Uterus (tissue), 4 donors: Measurements from ENCODE around the gene MOCOS. TPM values are rescaled to one million over a fixed set of nuclear protein-coding genes. Genes with fewer than 3 reads are reported as not detected.

Experiments used
- DNase-seq, 2 donors: peaks; one replicate each; pipeline ENCODE4 v3.0.0-alpha.2; 2019 to 2020
- H3K27ac ChIP-seq, 2 donors: fragments of 200-600 bp; sonication (generic); 1 replicate in 1 of 2; 2 replicates in 1 of 2; pipeline ENCODE4 v1.5.1; 2016 to 2018
- H3K27me3 ChIP-seq, 2 donors: fragments of 200-600 bp; sonication (generic); one replicate each; pipeline ENCODE4 v1.5.1; 2018 to 2019; ENCODE audit warnings: control low read depth in 1 of 2
- H3K36me3 ChIP-seq, 2 donors: fragments of 200-600 bp; sonication (generic); one replicate each; pipeline ENCODE4 v1.5.1; 2019; ENCODE audit warnings: control low read depth in 1 of 2
- H3K4me1 ChIP-seq, 2 donors: fragments of 200-600 bp; sonication (generic); one replicate each; pipeline ENCODE4 v1.5.1; 2018 to 2019; ENCODE audit warnings: control low read depth in 1 of 2
- H3K4me3 ChIP-seq, 2 donors: fragments of 200-600 bp; sonication (generic); 1 replicate in 1 of 2; 2 replicates in 1 of 2; pipeline ENCODE4 v1.5.1; 2018 to 2019; ENCODE audit warnings: mild to moderate bottlenecking in 1 of 2
- H3K9me3 ChIP-seq, 2 donors: fragments of 200-600 bp; sonication (generic); one replicate each; pipeline ENCODE4 v1.5.1; 2019; ENCODE audit warnings: control low read depth in 1 of 2
- CTCF ChIP-seq, 4 experiments: fragments of 200-600 bp in 2 of 4; fragments of 450-650 bp in 2 of 4; sonication (generic) in 2 of 4; IDR thresholded peaks; one replicate each; pipeline ENCODE4 v1.5.1; 2016 to 2019; ENCODE audit warnings: antibody characterized with exemption in 4 of 4, mild to moderate bottlenecking in 2 of 4, moderate library complexity in 1 of 4
- POLR2A ChIP-seq, 2 donors: fragments of 450-650 bp; IDR thresholded peaks; one replicate each; pipeline ENCODE4 v1.6.1; 2016; ENCODE audit warnings: antibody characterized with exemption in 2 of 2, mild to moderate bottlenecking in 1 of 2, moderate library complexity in 1 of 2
- intact Hi-C: fragments of 100-400 bp; cut with DNase I; formaldehyde crosslinking; loops from one replicate; pipeline ENCODE4 v1.15.1; 2023; ENCODE audit warnings: low total_unique reads
- total RNA-seq, 4 donors: library from RNA; depleted of rRNA in 3 of 4; stranded (reverse); fragments of >200 nt in 3 of 4; gene quantifications; one replicate each; pipeline versions ENCODE4 v1.1.0 to v1.2.4, GENCODE V29; 2014 to 2023
- donor health status: DM: yes; HTN: yes; CAD: no.

MOCOS gene
- total RNA-seq, 4 donors from 2014 or later: under 0.01 to 1.7 (median 1.4) TPM; not detected in 1

- Histone ChIP-seq H3K36me3 (no peaks in the 10 kb centered on the region), H3K4me1 (no peaks in the 10 kb centered on the region), H3K27ac (no peak overlapping the region), H3K9me3 (no peaks in the 10 kb centered on the region), H3K27me3 (no peaks in the 10 kb centered on the region), H3K4me3 (no peak overlapping the region)
- DNase-seq: no peak
- intact Hi-C loops: no loop called here
- TF ChIP-seq CTCF (IDR thresholded peaks at IDR 0.05) (no peak), POLR2A (IDR thresholded peaks at IDR 0.05) (no peak)
These were observed 128.9 kb downstream of the MOCOS start for GRCh38 chr18:36316246-36316645.

Other genes starting within 250 kb of the MOCOS start
- 10 to 100 TPM; 55.2 to 99.1 (median 71.1) TPM for gene RPRD1A, start 119.9 kb upstream of the MOCOS start, total RNA-seq
- 10 to 100 TPM in 3 of 4 donors, 1 to 10 TPM in 1; 7.7 to 90.6 (median 31.1) TPM for gene SLC39A6, start 58.2 kb upstream of the MOCOS start, total RNA-seq
- 100 to 1,000 TPM in 2 of 4 donors, 10 to 100 TPM in 2; 73.3 to 152 (median 113) TPM for gene ELP2, start 57.6 kb upstream of the MOCOS start, total RNA-seq
- gene FHOD3, start 110.2 kb downstream of the MOCOS start, total RNA-seq: 10 to 100 TPM in 1 of 4 donors, 1 to 10 TPM in 1, under 1 TPM in 1, not detected in 1; 0.26 to 13.8 (median 4.9) TPM